Measurements from ENCODE around the gene SYCP2. TPM values are rescaled to one million over a fixed set of nuclear protein-coding genes. Genes with fewer than 3 reads are reported as not detected.
"Not testable (repeated sequence)": the region's sequence is repeated elsewhere in the genome, so short reads cannot be mapped to it uniquely, and the experiment has no call there.

SYCP2 gene
- total and polyA plus RNA-seq, 7 donors = 0.29 to 1.1 (median 0.49) TPM

GRCh38 chr20:59891581-59891980, 41.9 kb downstream of the SYCP2 start:
- intact Hi-C loops (cut with DNase I) = no loop called here
- 73 to 93% (median 77%) methylated on average over 1 of the region's 1 CpG for WGBS, 3 donors
- ATAC-seq (no peak), DNase-seq (no peak)
- no peak overlapping the region for H3K4me3 ChIP-seq
- no peaks in the 10 kb centered on the region for H3K36me3 ChIP-seq (ENCODE audit: insufficient read depth in 1 of 2, low read depth in 1 of 2)
- no peak for TF ChIP-seq CTCF (IDR thresholded peaks at IDR 0.05)
- H3K9me3 ChIP-seq = no peaks in the 10 kb centered on the region
- H3K27me3 ChIP-seq (ENCODE audit: insufficient read depth in 3 of 3, low read length in 2 of 3) = no peaks in the 10 kb centered on the region
- H3K27ac ChIP-seq = no peak overlapping the region
- no peaks in the 10 kb centered on the region for H3K4me1 ChIP-seq

- H3K4me3 ChIP-seq; ATAC-seq; H3K4me1 ChIP-seq; H3K9me3 ChIP-seq; H3K27ac ChIP-seq; intact Hi-C loops (cut with DNase I); DNase-seq; H3K36me3 ChIP-seq (ENCODE audit: insufficient read depth in 1 of 2, low read depth in 1 of 2); H3K27me3 ChIP-seq (ENCODE audit: insufficient read depth in 3 of 3, low read length in 2 of 3): not testable (repeated sequence)
- 79 to 85% (median 83%) methylated on average over 2 of the region's 2 CpGs for WGBS, 3 donors
Observed at GRCh38 chr20:59890035-59890434, 43.4 kb downstream of the SYCP2 start.

GRCh38 chr20:59888050-59888449, 45.4 kb downstream of the SYCP2 start:
- Histone ChIP-seq H3K27me3 (ENCODE audit: insufficient read depth in 3 of 3, low read length in 2 of 3) (no peaks in the 10 kb centered on the region), H3K4me3 (no peak overlapping the region), H3K4me1 (no peaks in the 10 kb centered on the region), H3K9me3 (no peaks in the 10 kb centered on the region), H3K36me3 (ENCODE audit: insufficient read depth in 1 of 2, low read depth in 1 of 2) (no peaks in the 10 kb centered on the region), H3K27ac (no peak overlapping the region)
- TF ChIP-seq CTCF (IDR thresholded peaks at IDR 0.05) = no peak
- intact Hi-C loops (cut with DNase I) = no loop called here
- DNase-seq (no peak), ATAC-seq (no peak)
- WGBS, 3 donors = 95 to 99% (median 96%) methylated on average over 1 of the region's 1 CpG

GRCh38 chr20:59884494-59884893, 48.9 kb downstream of the SYCP2 start:
- no peak for TF ChIP-seq CTCF (IDR thresholded peaks at IDR 0.05)
- Histone ChIP-seq H3K27ac (no peak overlapping the region), H3K4me3 (no peak overlapping the region), H3K27me3 (ENCODE audit: insufficient read depth in 3 of 3, low read length in 2 of 3) (no peaks in the 10 kb centered on the region), H3K9me3 (no peaks in the 10 kb centered on the region), H3K4me1 (no peaks in the 10 kb centered on the region), H3K36me3 (ENCODE audit: insufficient read depth in 1 of 2, low read depth in 1 of 2) (no peaks in the 10 kb centered on the region)
- WGBS, 3 donors = 84 to 89% (median 86%) methylated on average over 3 of the region's 3 CpGs
- ATAC-seq = no peak
- intact Hi-C loops (cut with DNase I) = no loop called here
- no peak for DNase-seq

- H3K27ac ChIP-seq = no peak overlapping the region
- H3K9me3 ChIP-seq = no peaks in the 10 kb centered on the region
- no peak for DNase-seq
- no peaks in the 10 kb centered on the region for H3K4me1 ChIP-seq
- H3K27me3 ChIP-seq (ENCODE audit: insufficient read depth in 3 of 3, low read length in 2 of 3) = no peaks in the 10 kb centered on the region
- 70 to 91% (median 87%) methylated on average over 1 of the region's 1 CpG for WGBS, 3 donors
- no peak overlapping the region for H3K4me3 ChIP-seq
- H3K36me3 ChIP-seq (ENCODE audit: insufficient read depth in 1 of 2, low read depth in 1 of 2) = no peaks in the 10 kb centered on the region
- intact Hi-C loops (cut with DNase I) = no loop called here
- no peak for ATAC-seq
- TF ChIP-seq CTCF (IDR thresholded peaks at IDR 0.05) = no peak
Observed at GRCh38 chr20:59880198-59880597, 53.2 kb downstream of the SYCP2 start.
